GM15510 (cell line): ENCODE data around the gene PRTFDC1.

Experiments used
- POLR2A ChIP-seq: IDR thresholded peaks from 3 replicates; pipeline ENCODE4 v1.6.1; 2011; ENCODE audit warnings: borderline replicate concordance; ENCODE audit not compliant: insufficient read length; ENCODE audit errors: extremely low read depth

PRTFDC1 gene

GRCh38 chr10:24824124-24824523 lies 128.3 kb downstream of the PRTFDC1 start:
- no peak for TF ChIP-seq POLR2A

GRCh38 chr10:24822590-24822989 lies 129.8 kb downstream of the PRTFDC1 start:
- no peak for TF ChIP-seq POLR2A

- TF ChIP-seq POLR2A, result no peak
These were observed 130.4 kb downstream of the PRTFDC1 start for GRCh38 chr10:24821986-24822385.

- TF ChIP-seq POLR2A, result no peak
These were observed 135.5 kb downstream of the PRTFDC1 start for GRCh38 chr10:24816868-24817396.

- TF ChIP-seq POLR2A, result no peak
These were observed 137.7 kb downstream of the PRTFDC1 start for GRCh38 chr10:24814568-24815313.

GRCh38 chr10:24813856-24814255 lies 138.6 kb downstream of the PRTFDC1 start:
- TF ChIP-seq POLR2A, result no peak

- TF ChIP-seq POLR2A, result no peak
These were observed 146.1 kb downstream of the PRTFDC1 start for GRCh38 chr10:24806262-24806661.

GRCh38 chr10:24804956-24805355 lies 147.4 kb downstream of the PRTFDC1 start:
- no peak for TF ChIP-seq POLR2A

- no peak for TF ChIP-seq POLR2A
These were observed 148.0 kb downstream of the PRTFDC1 start for GRCh38 chr10:24804392-24804791.

- TF ChIP-seq POLR2A, result no peak
These were observed 150.0 kb downstream of the PRTFDC1 start for GRCh38 chr10:24802378-24802777.

GRCh38 chr10:24800861-24801260 lies 151.5 kb downstream of the PRTFDC1 start:
- no peak for TF ChIP-seq POLR2A
